H9 (cell line): ENCODE results near the gene SLC25A26. TPM values are rescaled to one million over a fixed set of nuclear protein-coding genes. Genes with fewer than 3 reads are reported as not detected.

Source experiments
- DNase-seq: peaks from one replicate; pipeline ENCODE4 v3.0.0-alpha.2; 2017
- H2AFZ ChIP-seq: one replicate; pipeline ENCODE4 v1.6.1; 2013; ENCODE audit warnings: mild to moderate bottlenecking, low read length, control low read depth, moderate library complexity
- H2AK5ac ChIP-seq: 2 replicates; pipeline ENCODE4 v1.6.1; 2013; ENCODE audit warnings: low read length, control low read depth, mixed read lengths; ENCODE audit not compliant: insufficient read length
- H2BK120ac ChIP-seq: one replicate; pipeline ENCODE4 v1.6.1; 2013; ENCODE audit warnings: low read depth, mild to moderate bottlenecking, low read length, control low read depth, inconsistent platforms; ENCODE audit not compliant: poor library complexity, severe bottlenecking
- H2BK12ac ChIP-seq: 2 replicates; pipeline ENCODE4 v1.6.1; 2013; ENCODE audit warnings: low read length, control low read depth, mixed read lengths, low read depth; ENCODE audit not compliant: insufficient read length
- H2BK15ac ChIP-seq: 2 replicates; pipeline ENCODE4 v1.6.1; 2013; ENCODE audit warnings: low read depth, low read length, control low read depth
- H2BK20ac ChIP-seq: one replicate; pipeline ENCODE4 v1.6.1; 2013; ENCODE audit warnings: low read depth, mild to moderate bottlenecking, low read length, control low read depth, inconsistent platforms; ENCODE audit not compliant: poor library complexity, severe bottlenecking
- H2BK5ac ChIP-seq: 2 replicates; pipeline ENCODE4 v1.6.1; 2013; ENCODE audit warnings: low read length, control low read depth, mixed read lengths; ENCODE audit not compliant: insufficient read length
- H3K14ac ChIP-seq: 2 replicates; pipeline ENCODE4 v1.6.1; 2013; ENCODE audit warnings: low read length, control low read depth; ENCODE audit not compliant: insufficient read depth
- H3K18ac ChIP-seq: 2 replicates; pipeline ENCODE4 v1.6.1; 2013; ENCODE audit warnings: low read depth, mild to moderate bottlenecking, mixed read lengths, low read length, control low read depth; ENCODE audit not compliant: insufficient read length
- H3K23ac ChIP-seq: 2 replicates; pipeline ENCODE4 v1.6.1; 2013; ENCODE audit warnings: low read length, control low read depth, mixed read lengths, low read depth; ENCODE audit not compliant: insufficient read length
- H3K23me2 ChIP-seq: 2 replicates; pipeline ENCODE4 v1.6.1; 2013; ENCODE audit warnings: low read depth, mild to moderate bottlenecking, mixed read lengths, low read length, control low read depth; ENCODE audit not compliant: insufficient read length, poor library complexity, severe bottlenecking
- H3K27ac ChIP-seq: 2 replicates; pipeline ENCODE4 v1.5.1; 2013; ENCODE audit warnings: low read length, control low read depth, mixed read lengths, low read depth; ENCODE audit not compliant: insufficient read length
- H3K27me3 ChIP-seq: 2 replicates; pipeline ENCODE4 v1.6.1; 2013; ENCODE audit warnings: low read length, control low read depth, inconsistent platforms; ENCODE audit not compliant: insufficient read depth
- H3K4ac ChIP-seq: 2 replicates; pipeline ENCODE4 v1.6.1; 2013; ENCODE audit warnings: low read depth, mild to moderate bottlenecking, control low read depth, inconsistent platforms, low read length, moderate library complexity
- H3K4me1 ChIP-seq: 2 replicates; pipeline ENCODE4 v1.6.1; 2013; ENCODE audit warnings: low read length, control low read depth, inconsistent platforms; ENCODE audit not compliant: insufficient read depth
- H3K4me2 ChIP-seq: 2 replicates; pipeline ENCODE4 v1.6.1; 2013; ENCODE audit warnings: low read length, control low read depth, mixed read lengths; ENCODE audit not compliant: insufficient read length, insufficient read depth
- H3K56ac ChIP-seq: 2 replicates; pipeline ENCODE4 v1.6.1; 2013; ENCODE audit warnings: low read depth, mild to moderate bottlenecking, mixed read lengths, low read length, control low read depth; ENCODE audit not compliant: insufficient read length
- H3K79me1 ChIP-seq: 2 replicates; pipeline ENCODE4 v1.6.1; 2013; ENCODE audit warnings: low read depth, mild to moderate bottlenecking, moderate library complexity, low read length, control low read depth, inconsistent platforms; ENCODE audit not compliant: insufficient read depth, poor library complexity, severe bottlenecking
- H3K79me2 ChIP-seq: 2 replicates; pipeline ENCODE4 v1.6.1; 2013; ENCODE audit warnings: low read length, control low read depth, inconsistent platforms; ENCODE audit not compliant: insufficient read depth
- H3K9ac ChIP-seq: 2 replicates; pipeline ENCODE4 v1.6.1; 2013; ENCODE audit warnings: low read length, control low read depth, mixed read lengths; ENCODE audit not compliant: insufficient read length; ENCODE audit errors: extremely low read depth
- H3K9me3 ChIP-seq: one replicate; pipeline ENCODE4 v1.6.1; 2013; ENCODE audit warnings: low read depth, low read length, inconsistent platforms; ENCODE audit not compliant: control insufficient read depth
- H3T11ph ChIP-seq: one replicate; pipeline ENCODE4 v1.6.1; 2013; ENCODE audit warnings: mild to moderate bottlenecking, low read length, control low read depth, inconsistent platforms
- H4K20me1 ChIP-seq: one replicate; pipeline ENCODE4 v1.6.1; 2013; ENCODE audit not compliant: control insufficient read depth, insufficient read length, insufficient read depth
- H4K5ac ChIP-seq: 2 replicates; pipeline ENCODE4 v1.6.1; 2013; ENCODE audit warnings: low read depth, mild to moderate bottlenecking, mixed read lengths, low read length, control low read depth; ENCODE audit not compliant: insufficient read length
- H4K8ac ChIP-seq: replicated peaks from 2 replicates; pipeline ENCODE4 v1.6.1; 2013; ENCODE audit warnings: low read length, control low read depth, mixed read lengths, low read depth; ENCODE audit not compliant: insufficient read length
- H4K91ac ChIP-seq: 2 replicates; pipeline ENCODE4 v1.6.1; 2013; ENCODE audit warnings: low read depth, mild to moderate bottlenecking, moderate library complexity, mixed read lengths, low read length, control low read depth; ENCODE audit not compliant: insufficient read length
- H3K27ac Mint-ChIP-seq, 3 experiments: 2 replicates in 2 of 3; 3 replicates in 1 of 3; pipeline ENCODE4 v1.8.0; 2020 to 2021; ENCODE audit warnings: mixed read lengths in 3 of 3, mild to moderate bottlenecking in 1 of 3, moderate library complexity in 1 of 3
- H3K27me3 Mint-ChIP-seq: 2 replicates; pipeline ENCODE4 v1.8.0; 2021; ENCODE audit warnings: low read depth, mild to moderate bottlenecking, moderate library complexity, mixed read lengths
- H3K36me3 Mint-ChIP-seq, 3 experiments: 2 replicates in 2 of 3; 3 replicates in 1 of 3; pipeline ENCODE4 v1.8.0; 2020 to 2021; ENCODE audit warnings: low read depth in 3 of 3, mixed read lengths in 3 of 3; ENCODE audit not compliant: insufficient read depth in 1 of 3
- H3K4me1 Mint-ChIP-seq, 2 experiments: 2 replicates each; pipeline ENCODE4 v1.8.0; 2020; ENCODE audit warnings: mixed read lengths in 2 of 2
- H3K4me3 Mint-ChIP-seq, 2 experiments: 2 replicates in 1 of 2; 3 replicates in 1 of 2; pipeline ENCODE4 v1.8.0; 2020 to 2021; ENCODE audit warnings: mild to moderate bottlenecking in 2 of 2, mixed read lengths in 2 of 2, moderate library complexity in 1 of 2
- H3K9me3 Mint-ChIP-seq, 2 experiments: 2 replicates in 1 of 2; 3 replicates in 1 of 2; pipeline ENCODE4 v1.8.0; 2020; ENCODE audit warnings: mild to moderate bottlenecking in 2 of 2, mixed read lengths in 2 of 2, moderate library complexity in 1 of 2
- WGBS: extraction: QIAGEN DNeasy Blood & Tissue Kit; methylation state at CpG from one replicate; pipeline ENCODE4 v1.1.7; 2013; ENCODE audit warnings: missing lambda C conversion rate, low lambda C conversion rate, mixed read lengths; ENCODE audit not compliant: insufficient read length; ENCODE audit errors: extremely low coverage; 5-methylcytosine and 5-hydroxymethylcytosine counted together
- total RNA-seq: library from RNA; stranded (reverse); gene quantifications from 2 replicates; pipeline ENCODE4 v1.2.1, GENCODE V29; 2021
- TF ChIP-seq, protein P1 (sequence below): fragments of 200-600 bp; sonication (generic); conservative IDR thresholded peaks from 3 replicates; pipeline ENCODE4 v1.8.0; 2021; ENCODE audit warnings: antibody characterized with exemption, mild to moderate bottlenecking

SLC25A26 gene
- total RNA-seq, 1 experiment from 2014 or later = 30.2 TPM

- no peak overlapping the region for H3K23ac ChIP-seq
- H2BK20ac ChIP-seq = no peak overlapping the region
- no peak overlapping the region for H2BK15ac ChIP-seq
- no peak overlapping the region for H3K4ac ChIP-seq
- H3K27ac ChIP-seq = no peak overlapping the region
- no peak overlapping the region for H2BK12ac ChIP-seq
- no peak overlapping the region for H2AK5ac ChIP-seq
- no peak overlapping the region for H3K9ac ChIP-seq
- Mint-ChIP-seq H3K27me3 (no peaks in the 10 kb centered on the region; the same call in 1 of the 2 replicates), H3K9me3 (no peaks in the 10 kb centered on the region), H3K4me1 (peaks cover 42 to 45% of the 10 kb centered on the region in 2 experiments), H3K36me3 (peaks cover 59 to 90% (median 85%) of the 10 kb centered on the region in 3 experiments; a peak in 6 of 7 replicates), H3K27ac (peak overlapping the region in 2 of 3 experiments; percentile 74 to 91; a peak in 4 of 7 replicates), H3K4me3 (no peak overlapping the region)
- no peaks in the 10 kb centered on the region for H4K20me1 ChIP-seq
- no peak overlapping the region for H3K14ac ChIP-seq
- WGBS = no CpG with 5 or more reads among the region's 15 CpGs
- no peak overlapping the region for H2BK5ac ChIP-seq
- no peak overlapping the region for H3K56ac ChIP-seq
- H2BK120ac ChIP-seq = no peak overlapping the region
- TF ChIP-seq, protein P1, sequence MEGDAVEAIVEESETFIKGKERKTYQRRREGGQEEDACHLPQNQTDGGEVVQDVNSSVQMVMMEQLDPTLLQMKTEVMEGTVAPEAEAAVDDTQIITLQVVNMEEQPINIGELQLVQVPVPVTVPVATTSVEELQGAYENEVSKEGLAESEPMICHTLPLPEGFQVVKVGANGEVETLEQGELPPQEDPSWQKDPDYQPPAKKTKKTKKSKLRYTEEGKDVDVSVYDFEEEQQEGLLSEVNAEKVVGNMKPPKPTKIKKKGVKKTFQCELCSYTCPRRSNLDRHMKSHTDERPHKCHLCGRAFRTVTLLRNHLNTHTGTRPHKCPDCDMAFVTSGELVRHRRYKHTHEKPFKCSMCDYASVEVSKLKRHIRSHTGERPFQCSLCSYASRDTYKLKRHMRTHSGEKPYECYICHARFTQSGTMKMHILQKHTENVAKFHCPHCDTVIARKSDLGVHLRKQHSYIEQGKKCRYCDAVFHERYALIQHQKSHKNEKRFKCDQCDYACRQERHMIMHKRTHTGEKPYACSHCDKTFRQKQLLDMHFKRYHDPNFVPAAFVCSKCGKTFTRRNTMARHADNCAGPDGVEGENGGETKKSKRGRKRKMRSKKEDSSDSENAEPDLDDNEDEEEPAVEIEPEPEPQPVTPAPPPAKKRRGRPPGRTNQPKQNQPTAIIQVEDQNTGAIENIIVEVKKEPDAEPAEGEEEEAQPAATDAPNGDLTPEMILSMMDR = no peak
- no peak overlapping the region for H4K8ac ChIP-seq
- H3T11ph ChIP-seq = no peak overlapping the region
- H3K9me3 ChIP-seq = no peaks in the 10 kb centered on the region
- H2AFZ ChIP-seq = no peak overlapping the region
- no peaks in the 10 kb centered on the region; the same call in 1 of the 2 replicates for H3K4me1 ChIP-seq
- H4K91ac ChIP-seq = no peak overlapping the region
- H3K18ac ChIP-seq = no peak overlapping the region
- peaks cover 5% of the 10 kb centered on the region for H3K79me1 ChIP-seq
- no peak overlapping the region for H3K4me2 ChIP-seq
- H3K23me2 ChIP-seq = no peaks in the 10 kb centered on the region
- H3K27me3 ChIP-seq = no peaks in the 10 kb centered on the region
- no peak for DNase-seq
- H3K79me2 ChIP-seq = no peaks in the 10 kb centered on the region; the same call in 1 of the 2 replicates
- no peak overlapping the region for H4K5ac ChIP-seq
Measured at GRCh38 chr3:66404197-66404596, 183.4 kb downstream of the SLC25A26 start.
